Trophoblast cell (in vitro differentiated cells and primary cell): ENCODE data around the gene RCBTB2.

ENCODE experiments used
- DNase-seq, 2 donors: peaks; one replicate each; pipeline ENCODE4 v3.0.0-alpha.2; 2016
- H2AFZ ChIP-seq: 2 replicates; pipeline ENCODE4 v1.6.1; 2013; ENCODE audit warnings: low read length, moderate library complexity, mild to moderate bottlenecking; ENCODE audit not compliant: insufficient read depth, poor library complexity
- H2AK5ac ChIP-seq: 2 replicates; pipeline ENCODE4 v1.6.1; 2013; ENCODE audit warnings: mild to moderate bottlenecking, low read length
- H2BK120ac ChIP-seq: 2 replicates; pipeline ENCODE4 v1.6.1; 2013; ENCODE audit warnings: low read length, mild to moderate bottlenecking, moderate library complexity; ENCODE audit not compliant: insufficient read depth, poor library complexity
- H2BK12ac ChIP-seq: 2 replicates; pipeline ENCODE4 v1.6.1; 2013; ENCODE audit warnings: mild to moderate bottlenecking, low read length, moderate library complexity
- H2BK5ac ChIP-seq: 2 replicates; pipeline ENCODE4 v1.6.1; 2013; ENCODE audit warnings: low read length, low read depth, moderate library complexity, mild to moderate bottlenecking; ENCODE audit not compliant: poor library complexity
- H3K14ac ChIP-seq: 2 replicates; pipeline ENCODE4 v1.6.1; 2013; ENCODE audit warnings: mild to moderate bottlenecking, low read length
- H3K18ac ChIP-seq: 2 replicates; pipeline ENCODE4 v1.6.1; 2013; ENCODE audit warnings: mild to moderate bottlenecking, low read length
- H3K23ac ChIP-seq: 2 replicates; pipeline ENCODE4 v1.6.1; 2013; ENCODE audit warnings: low read length
- H3K27ac ChIP-seq: 2 replicates; pipeline ENCODE4 v1.5.1; 2013; ENCODE audit warnings: low read depth, mild to moderate bottlenecking, inconsistent platforms, low read length, moderate library complexity
- H3K27me3 ChIP-seq: 2 replicates; pipeline ENCODE4 v1.6.1; 2013; ENCODE audit warnings: inconsistent platforms, mild to moderate bottlenecking, low read length, moderate library complexity; ENCODE audit not compliant: insufficient read depth
- H3K36me3 ChIP-seq, 2 experiments: 1 replicate in 1 of 2; 2 replicates in 1 of 2; pipeline ENCODE4 v1.6.1; 2013; ENCODE audit warnings: low read length in 2 of 2, mild to moderate bottlenecking in 2 of 2, moderate library complexity in 1 of 2; ENCODE audit not compliant: insufficient read depth in 2 of 2, control insufficient read depth in 1 of 2
- H3K4ac ChIP-seq: 2 replicates; pipeline ENCODE4 v1.6.1; 2013; ENCODE audit warnings: low read depth, mild to moderate bottlenecking, low read length, moderate library complexity
- H3K4me1 ChIP-seq, 2 experiments: 1 replicate in 1 of 2; 2 replicates in 1 of 2; pipeline ENCODE4 v1.6.1; 2013; ENCODE audit warnings: low read length in 2 of 2, mild to moderate bottlenecking in 2 of 2, moderate library complexity in 1 of 2; ENCODE audit not compliant: insufficient read depth in 2 of 2, control insufficient read depth in 1 of 2
- H3K4me2 ChIP-seq: 2 replicates; pipeline ENCODE4 v1.6.1; 2013; ENCODE audit warnings: inconsistent platforms, mild to moderate bottlenecking, low read length, moderate library complexity
- H3K4me3 ChIP-seq: 2 replicates; pipeline ENCODE4 v1.5.1; 2013; ENCODE audit warnings: mild to moderate bottlenecking, low read depth, low read length, inconsistent platforms
- H3K79me1 ChIP-seq: one replicate; pipeline ENCODE4 v1.6.1; 2013; ENCODE audit warnings: low read length
- H3K79me2 ChIP-seq: 2 replicates; pipeline ENCODE4 v1.6.1; 2013; ENCODE audit warnings: low read length, mild to moderate bottlenecking; ENCODE audit not compliant: control insufficient read depth, insufficient read depth, poor library complexity
- H3K9ac ChIP-seq: 2 replicates; pipeline ENCODE4 v1.6.1; 2013; ENCODE audit warnings: mild to moderate bottlenecking, low read length
- H3K9me3 ChIP-seq: 2 replicates; pipeline ENCODE4 v1.6.1; 2013; ENCODE audit warnings: low read depth, mild to moderate bottlenecking, control low read depth, inconsistent platforms, low read length; ENCODE audit not compliant: insufficient read depth
- H4K12ac ChIP-seq: 2 replicates; pipeline ENCODE4 v1.6.1; 2013; ENCODE audit warnings: low read depth, mild to moderate bottlenecking, low read length, moderate library complexity
- H4K8ac ChIP-seq: 2 replicates; pipeline ENCODE4 v1.6.1; 2013; ENCODE audit warnings: low read depth, mild to moderate bottlenecking, low read length, moderate library complexity
- H4K91ac ChIP-seq: one replicate; pipeline ENCODE4 v1.6.1; 2013; ENCODE audit warnings: low read depth, mild to moderate bottlenecking, low read length, moderate library complexity
- WGBS: extraction: QIAGEN DNeasy Blood & Tissue Kit; methylation state at CpG from one replicate; pipeline ENCODE4 v1.1.7; 2013; ENCODE audit warnings: missing lambda C conversion rate; ENCODE audit not compliant: insufficient read length, insufficient coverage; ENCODE audit errors: extremely low coverage; 5-methylcytosine and 5-hydroxymethylcytosine counted together

Gene RCBTB2

DNA sequence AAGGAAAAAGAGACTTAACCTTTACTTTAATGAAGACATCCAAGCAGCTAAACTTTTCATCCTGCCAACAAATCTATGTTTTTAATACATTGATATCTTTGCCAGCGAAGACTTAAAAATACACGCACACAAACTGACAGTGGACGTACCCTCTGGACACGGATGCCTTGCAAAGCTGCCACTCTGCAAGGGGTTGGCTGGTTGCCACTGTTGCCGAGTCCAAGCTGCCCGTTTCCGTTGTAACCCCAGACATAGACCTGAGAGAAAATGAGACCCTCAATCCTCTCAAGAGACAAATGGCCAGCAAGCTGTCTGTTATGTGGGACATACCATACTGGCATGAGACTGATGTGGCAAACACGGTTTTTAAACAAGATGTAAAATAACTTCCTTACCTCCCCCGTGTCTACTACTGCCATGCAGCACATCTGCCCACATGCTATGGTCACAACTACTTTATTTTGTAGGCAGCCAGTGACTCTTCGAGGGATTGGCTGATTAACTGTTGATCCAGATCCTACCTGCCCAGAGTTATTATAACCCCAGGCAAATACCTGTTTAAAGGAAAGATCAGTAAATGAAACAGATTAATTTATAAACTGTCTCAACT is 21.2 kb downstream of the RCBTB2 start:
- Histone ChIP-seq H3K79me1 (no peaks in the 10 kb centered on the region), H3K9ac (no peak overlapping the region), H3K23ac (no peak overlapping the region), H2BK5ac (no peak overlapping the region), H3K9me3 (no peaks in the 10 kb centered on the region), H3K36me3 (peaks cover 0 to 2% of the 10 kb centered on the region in 2 experiments), H3K4me1 (no peaks in the 10 kb centered on the region), H3K79me2 (no peaks in the 10 kb centered on the region), H3K4me3 (no peak overlapping the region), H3K4ac (no peak overlapping the region), H3K27ac (no peak overlapping the region), H4K8ac (no peak overlapping the region), H2BK120ac (no peak overlapping the region), H3K4me2 (no peak overlapping the region), H3K27me3 (no peaks in the 10 kb centered on the region), H2BK12ac (no peak overlapping the region), H2AK5ac (no peak overlapping the region), H4K12ac (no peak overlapping the region), H3K18ac (no peak overlapping the region), H2AFZ (no peak overlapping the region), H3K14ac (no peak overlapping the region), H4K91ac (no peak overlapping the region)
- no CpG with 5 or more reads among the region's 10 CpGs for WGBS
- no peak for DNase-seq

DNA sequence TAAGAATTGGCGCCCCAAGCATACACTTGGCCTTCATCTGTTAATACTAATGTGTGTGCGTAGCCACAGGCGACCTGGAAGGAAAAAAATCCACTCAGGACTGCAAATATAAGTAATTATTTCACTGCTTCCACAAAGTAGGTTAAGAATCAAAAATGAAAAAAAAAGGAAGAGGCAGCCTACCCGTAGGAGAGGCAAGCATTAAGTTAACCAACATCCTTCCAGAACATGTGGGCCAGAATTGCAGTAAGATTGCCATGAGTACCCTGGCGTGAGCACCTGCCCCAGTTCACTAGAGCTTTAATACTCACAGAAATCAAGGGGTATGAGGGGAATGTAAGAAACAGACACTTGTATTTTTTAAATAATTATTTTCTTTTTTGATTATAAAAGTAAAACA is 22.2 kb downstream of the RCBTB2 start:
- Histone ChIP-seq H3K79me2 (no peaks in the 10 kb centered on the region), H4K8ac (no peak overlapping the region), H3K9me3 (no peaks in the 10 kb centered on the region), H3K18ac (no peak overlapping the region), H2BK120ac (no peak overlapping the region), H3K4me1 (no peaks in the 10 kb centered on the region), H3K14ac (no peak overlapping the region), H3K4me3 (no peak overlapping the region), H3K23ac (no peak overlapping the region), H4K91ac (no peak overlapping the region), H3K27me3 (no peaks in the 10 kb centered on the region), H3K27ac (no peak overlapping the region), H3K36me3 (peaks cover 0 to 2% of the 10 kb centered on the region in 2 experiments), H2BK5ac (no peak overlapping the region), H3K4me2 (no peak overlapping the region), H3K9ac (no peak overlapping the region), H2BK12ac (no peak overlapping the region), H4K12ac (no peak overlapping the region), H3K4ac (no peak overlapping the region), H3K79me1 (no peaks in the 10 kb centered on the region), H2AFZ (no peak overlapping the region), H2AK5ac (no peak overlapping the region)
- WGBS = no CpG with 5 or more reads among the region's 5 CpGs
- DNase-seq = no peak

DNA sequence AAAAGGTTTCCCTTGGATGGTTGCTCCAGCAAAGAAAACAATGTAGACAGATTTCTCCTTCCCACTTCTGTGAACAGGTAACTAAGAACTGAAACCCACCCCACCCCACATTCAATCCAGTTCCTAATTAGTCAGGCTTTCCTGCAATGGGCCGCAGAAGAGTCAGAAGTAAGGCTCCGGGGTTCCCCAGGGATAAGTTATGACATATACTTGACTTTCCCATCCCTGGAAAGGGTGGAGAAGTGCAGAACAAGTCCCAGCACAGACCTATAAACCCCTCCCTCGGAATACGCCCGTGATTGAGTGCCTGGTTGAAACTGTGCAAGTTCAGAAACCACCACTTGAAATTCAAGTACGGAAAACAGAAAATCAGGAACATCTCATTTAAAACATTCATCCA is 24.9 kb downstream of the RCBTB2 start:
- Histone ChIP-seq H3K23ac (no peak overlapping the region), H3K9ac (no peak overlapping the region), H3K14ac (no peak overlapping the region), H4K8ac (no peak overlapping the region), H2AK5ac (no peak overlapping the region), H3K27me3 (no peaks in the 10 kb centered on the region), H4K12ac (no peak overlapping the region), H3K4ac (no peak overlapping the region), H3K27ac (no peak overlapping the region), H2BK12ac (no peak overlapping the region), H3K79me1 (no peaks in the 10 kb centered on the region), H3K4me3 (no peak overlapping the region), H2AFZ (no peak overlapping the region), H3K9me3 (no peaks in the 10 kb centered on the region), H3K79me2 (no peaks in the 10 kb centered on the region), H3K4me1 (no peaks in the 10 kb centered on the region), H3K18ac (no peak overlapping the region), H2BK5ac (no peak overlapping the region), H3K4me2 (no peak overlapping the region), H2BK120ac (no peak overlapping the region), H3K36me3 (peaks cover 0 to 2% of the 10 kb centered on the region in 2 experiments), H4K91ac (no peak overlapping the region)
- WGBS = no CpG with 5 or more reads among the region's 6 CpGs
- no peak for DNase-seq

DNA sequence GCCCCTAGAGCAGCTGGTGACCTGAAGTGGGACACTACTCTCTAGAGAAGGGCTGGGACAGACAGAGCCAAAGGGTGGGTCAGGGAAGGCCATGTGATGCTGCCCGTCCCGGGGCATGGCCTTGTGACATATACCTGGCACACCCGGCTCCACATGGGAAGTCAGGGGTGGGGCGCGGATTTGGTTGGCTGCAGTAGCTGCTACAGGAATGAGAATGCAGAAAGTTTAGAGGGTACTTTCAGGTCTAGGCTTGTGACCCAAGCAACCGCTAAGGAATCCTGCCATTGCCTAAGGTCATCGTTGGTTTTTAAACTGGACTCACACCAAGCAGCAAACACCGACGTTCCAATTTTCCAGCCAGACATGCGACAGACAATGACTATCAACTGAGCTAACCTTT is 25.9 kb downstream of the RCBTB2 start:
- WGBS = no CpG with 5 or more reads among the region's 10 CpGs
- no peak overlapping the region for H2AFZ ChIP-seq
- H3K4me1 ChIP-seq = no peaks in the 10 kb centered on the region
- no peak overlapping the region for H2BK12ac ChIP-seq
- H3K23ac ChIP-seq = no peak overlapping the region
- H3K14ac ChIP-seq = no peak overlapping the region
- H4K12ac ChIP-seq = no peak overlapping the region
- no peak for DNase-seq
- H3K9me3 ChIP-seq = no peaks in the 10 kb centered on the region
- H4K8ac ChIP-seq = no peak overlapping the region
- H3K36me3 ChIP-seq = peaks cover 0 to 2% of the 10 kb centered on the region in 2 experiments
- no peak overlapping the region for H3K27ac ChIP-seq
- no peak overlapping the region for H2AK5ac ChIP-seq
- H3K4me3 ChIP-seq = no peak overlapping the region
- H2BK120ac ChIP-seq = no peak overlapping the region
- no peak overlapping the region for H2BK5ac ChIP-seq
- H3K4ac ChIP-seq = no peak overlapping the region
- no peak overlapping the region for H3K18ac ChIP-seq
- no peaks in the 10 kb centered on the region for H3K79me1 ChIP-seq
- H4K91ac ChIP-seq = no peak overlapping the region
- no peaks in the 10 kb centered on the region for H3K27me3 ChIP-seq
- no peak overlapping the region for H3K9ac ChIP-seq
- no peak overlapping the region for H3K4me2 ChIP-seq
- H3K79me2 ChIP-seq = no peaks in the 10 kb centered on the region
